HepG2 (cell line): Measurements from ENCODE around the gene PHKB. TPM values are rescaled to one million over a fixed set of nuclear protein-coding genes. Genes with fewer than 3 reads are reported as not detected.

Source experiments
- ATAC-seq: fragments of 200-7000 bp; cut with Tn5 transposase; 3 replicates; pipeline ENCODE4 v1.9.1; 2020; ENCODE audit warnings: mild to moderate bottlenecking, moderate library complexity
- BruUV-seq: library from RNA; stranded (reverse); fragments of 400-500 nt; replicated peaks from 2 replicates; lab custom pipeline; 2021; lab: Mats Ljungman, UMichigan
- CTCF ChIA-PET: fragments of 300-600 bp; formaldehyde crosslinking; extraction: SDS; loops from one replicate; lab custom pipeline; 2021; ENCODE audit warnings: low total read pairs, inconsistent platforms, low intra/inter-chr PET ratio; lab: Yijun Ruan, JAX
- POLR2A ChIA-PET: fragments of 350-600 bp; sonication (Branson Sonifier 250); formaldehyde crosslinking; loops from one replicate; lab custom pipeline; 2020; ENCODE audit warnings: antibody characterized with exemption, inconsistent platforms; lab: Yijun Ruan, JAX
- DNase-seq: peaks from one replicate; pipeline ENCODE4 v3.0.0-alpha.2; 2015; ENCODE audit warnings: low spot score
- FAIRE-seq: peaks from 3 replicates; lab custom pipeline; 2011; peaks lifted over from hg19 to GRCh38; lab: Jason Lieb, UNC
- H2AFZ ChIP-seq: one replicate; pipeline ENCODE4 v1.6.1; 2011; ENCODE audit warnings: low read length, inconsistent platforms
- H3K27ac ChIP-seq: fragments of 300-600 bp; 3 replicates; pipeline ENCODE4 v1.8.0; 2011; ENCODE audit warnings: mixed run types, mild to moderate bottlenecking, mixed read lengths, low read length, inconsistent platforms; ENCODE audit not compliant: insufficient read depth; ENCODE audit errors: extremely low read length
- H3K27me3 ChIP-seq, 2 experiments: fragments of 200-600 bp in 1 of 2; 2 replicates in 1 of 2; 3 replicates in 1 of 2; pipeline versions ENCODE4 v1.6.0 to v1.8.0; 2011; ENCODE audit warnings: low read length in 2 of 2, mild to moderate bottlenecking in 2 of 2, moderate library complexity in 2 of 2, inconsistent platforms in 1 of 2; ENCODE audit not compliant: insufficient read depth in 2 of 2, control insufficient read depth in 1 of 2
- H3K36me3 ChIP-seq, 2 experiments: fragments of 200-600 bp in 1 of 2; replicated peaks in 1 of 2; 2 replicates in 1 of 2; 3 replicates in 1 of 2; pipeline versions ENCODE4 v1.5.1 to v1.8.0; 2011; ENCODE audit warnings: low read length in 2 of 2, inconsistent platforms in 1 of 2; ENCODE audit not compliant: insufficient read depth in 2 of 2, control insufficient read depth in 1 of 2
- H3K4me1 ChIP-seq: 2 replicates; pipeline ENCODE4 v1.5.1; 2012; ENCODE audit warnings: low read length, inconsistent platforms; ENCODE audit not compliant: insufficient read depth
- H3K4me2 ChIP-seq: 2 replicates; pipeline ENCODE4 v1.6.0; 2011; ENCODE audit warnings: low read depth, low read length, inconsistent platforms
- H3K4me3 ChIP-seq, 3 experiments: fragments of 200-600 bp in 1 of 3; sonication (generic), shearing (Covaris generic) in 1 of 3; replicated peaks in 1 of 3; 2 replicates each; pipeline ENCODE4 v1.5.1; 2011 to 2016; ENCODE audit warnings: low read length in 3 of 3, inconsistent platforms in 2 of 3, low read depth in 2 of 3, mild to moderate bottlenecking in 2 of 3, control low read depth in 1 of 3, mixed read lengths in 1 of 3; ENCODE audit not compliant: insufficient read depth in 1 of 3
- H3K79me2 ChIP-seq: one replicate; pipeline ENCODE4 v1.6.1; 2011; ENCODE audit warnings: low read length, inconsistent platforms; ENCODE audit not compliant: insufficient read depth
- H3K9ac ChIP-seq: 2 replicates; pipeline ENCODE4 v1.6.0; 2011; ENCODE audit warnings: mild to moderate bottlenecking, low read depth, low read length, inconsistent platforms; ENCODE audit not compliant: insufficient read depth
- H3K9me3 ChIP-seq: 2 replicates; pipeline ENCODE4 v1.5.1; 2012; ENCODE audit warnings: mild to moderate bottlenecking, low read length
- H4K20me1 ChIP-seq: 2 replicates; pipeline ENCODE4 v1.6.0; 2011; ENCODE audit warnings: inconsistent platforms, mild to moderate bottlenecking, low read length, moderate library complexity; ENCODE audit not compliant: insufficient read depth
- ARNT ChIP-seq: fragments of 450-650 bp; IDR thresholded peaks from 2 replicates; pipeline ENCODE4 v1.6.1; 2017
- MED8 ChIP-seq: sonication (generic); formaldehyde crosslinking; IDR thresholded peaks from 2 replicates; pipeline ENCODE4 v1.8.1; 2023; ENCODE audit warnings: mild to moderate bottlenecking, missing genetic modification reagents; ENCODE audit not compliant: insufficient replicate concordance
- MTA1 ChIP-seq: sonication (generic); formaldehyde crosslinking; IDR thresholded peaks from 2 replicates; pipeline ENCODE4 v1.4.0; 2020; ENCODE audit warnings: missing genetic modification reagents, mild to moderate bottlenecking, borderline replicate concordance
- ZMYM3 ChIP-seq: sonication (generic); formaldehyde crosslinking; IDR thresholded peaks from 2 replicates; pipeline ENCODE4 v1.5.1; 2020; ENCODE audit warnings: mild to moderate bottlenecking, missing genetic modification reagents
- WGBS: methylation state at CpG from one replicate; pipeline ENCODE4 v1.1.6; 2017; ENCODE audit warnings: low lambda C conversion rate; 5-methylcytosine and 5-hydroxymethylcytosine counted together
- in situ Hi-C: cut with HindIII; loops from 2 replicates; pipeline ENCODE4 v1.10.0; 2017; ENCODE audit warnings: low pct_unique_long_range_greater_than_20kb; ENCODE audit not compliant: extremely low pct_ligation_motif_present
- intact Hi-C: fragments of 100-400 bp; cut with micrococcal nuclease; formaldehyde crosslinking; loops from one replicate; pipeline ENCODE4 v1.10.0; 2022; ENCODE audit not compliant: unreplicated experiment
- polyA plus RNA-seq, 8 experiments: library from polyadenylated mRNA; depleted of rRNA in 3 of 8; stranded (reverse) in 7 of 8; unstranded in 1 of 8; fragments of >200 nt; fragmentation: Illumina TruSeq in 4 of 8; extraction: Trizol in 4 of 8; gene quantifications; 2 replicates each; pipeline versions ENCODE4 v1.2.1 to v1.2.3, GENCODE V29; 2011 to 2016; ENCODE audit warnings: low read depth in 4 of 8, missing spikeins in 1 of 8, mixed read lengths in 1 of 8; ENCODE audit not compliant: insufficient read depth in 1 of 8
- total RNA-seq, 5 experiments: library from RNA; depleted of rRNA; stranded (reverse); fragments of >200 nt; fragmentation: Illumina TruSeq; extraction: Trizol; gene quantifications; 2 replicates each; pipeline ENCODE4 v1.2.3, GENCODE V29; 2016; ENCODE audit warnings: low read depth in 1 of 5

Gene PHKB
- total and polyA plus RNA-seq, 2 of the 13 experiments (the other 11 are each of a cell fraction or from before 2014, with no cell fraction given): 66.0 to 80.8 TPM

DNA sequence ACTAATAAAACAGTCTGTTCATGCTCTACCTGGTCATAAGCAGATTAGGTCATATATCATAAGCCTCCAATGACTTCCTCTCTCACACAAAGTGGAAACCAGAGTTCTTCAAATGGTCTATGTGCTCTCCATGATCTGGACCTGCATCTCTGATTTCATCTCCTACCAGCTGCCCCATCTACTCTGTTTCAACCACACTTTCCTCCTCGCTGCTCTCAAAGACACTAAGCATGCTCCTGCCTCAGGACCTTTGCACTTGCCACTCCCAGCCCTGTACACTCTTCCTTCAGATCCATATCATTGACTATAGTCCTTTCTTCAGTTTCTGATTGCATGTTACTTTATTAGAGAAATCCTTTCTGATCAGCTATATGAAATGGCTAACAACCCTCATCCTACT, 196.8 kb downstream of the PHKB start:
- no peak overlapping the region for H3K4me3 ChIP-seq
- in situ Hi-C loops: no loop called here
- 100% methylated on average over 1 of the region's 1 CpG for WGBS
- H3K27ac ChIP-seq: no peak overlapping the region
- ChIA-PET POLR2A (interaction anchor here (1.5 kb wide), 1 partner anchor 24 kb away, joined by 8 read pairs; no protein-coding TSS in a partner anchor), CTCF (no interaction called here)
- DNase-seq: no peak
- no peak overlapping the region for H3K9ac ChIP-seq
- no peak for FAIRE-seq
- peaks cover 35% of the 10 kb centered on the region for H3K4me1 ChIP-seq
- H3K79me2 ChIP-seq: no peaks in the 10 kb centered on the region
- no peaks in the 10 kb centered on the region for H3K27me3 ChIP-seq
- BruUV-seq: no TSS peak
- no peak overlapping the region for H2AFZ ChIP-seq
- H3K4me2 ChIP-seq: no peak overlapping the region
- intact Hi-C loops: no loop called here
- no peaks in the 10 kb centered on the region for H4K20me1 ChIP-seq
- H3K36me3 ChIP-seq: peaks cover 10 to 26% of the 10 kb centered on the region in 2 experiments
- TF ChIP-seq ZMYM3 (CRISPR knock-in tag): peak; percentile 86
- no peak for TF ChIP-seq ARNT
- no peaks in the 10 kb centered on the region for H3K9me3 ChIP-seq
- ATAC-seq: no peak

DNA sequence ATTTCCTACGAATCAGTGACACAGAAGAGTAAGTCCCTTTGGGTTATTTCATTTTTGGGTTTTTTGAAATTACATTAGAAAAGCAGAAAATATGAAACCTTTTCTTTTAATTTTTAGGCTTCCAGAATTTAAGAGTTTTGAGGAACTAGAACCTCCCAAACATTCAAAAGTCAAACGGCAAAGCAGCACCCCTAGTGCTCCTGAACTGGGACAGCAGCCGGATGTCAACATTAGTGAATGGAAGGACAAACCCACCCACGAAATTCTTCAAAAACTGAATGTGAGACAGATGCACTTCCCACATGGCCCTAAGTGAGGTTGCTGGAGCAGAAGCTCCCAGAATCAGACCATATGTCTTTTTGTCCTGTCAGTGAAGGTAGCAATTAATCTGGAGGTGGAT, 199.4 kb downstream of the PHKB start:
- in situ Hi-C loops (no loop called here), intact Hi-C loops (no loop called here)
- Histone ChIP-seq H3K79me2 (no peaks in the 10 kb centered on the region), H3K4me1 (peaks cover 49% of the 10 kb centered on the region), H3K4me2 (no peak overlapping the region), H3K27me3 (no peaks in the 10 kb centered on the region), H2AFZ (no peak overlapping the region), H3K4me3 (no peak overlapping the region), H3K9me3 (no peaks in the 10 kb centered on the region), H4K20me1 (no peaks in the 10 kb centered on the region), H3K27ac (no peak overlapping the region), H3K36me3 (peaks cover 8 to 24% of the 10 kb centered on the region in 2 experiments), H3K9ac (no peak overlapping the region)
- no peak for DNase-seq
- ChIA-PET CTCF (no interaction called here), POLR2A (no interaction called here)
- no peak for ATAC-seq
- no TSS peak for BruUV-seq
- 92% methylated on average over 4 of the region's 4 CpGs for WGBS
- FAIRE-seq: no peak
- TF ChIP-seq MTA1 (CRISPR knock-in tag): no peak
- TF ChIP-seq MED8 (CRISPR knock-in tag): no peak
